ENCODE data around the gene PAPPA2. TPM values are rescaled to one million over a fixed set of nuclear protein-coding genes. Genes with fewer than 3 reads are reported as not detected.

PAPPA2 gene
- total RNA-seq, 4 donors from 2014 or later, result under 0.01 to 1.5 TPM; not detected in 2

- 86 to 88% methylated on average over 2 to 4 of the region's 4 CpGs for WGBS, 2 donors
Measured at GRCh38 chr1:176839216-176839615, 376.2 kb downstream of the PAPPA2 start.

DNA sequence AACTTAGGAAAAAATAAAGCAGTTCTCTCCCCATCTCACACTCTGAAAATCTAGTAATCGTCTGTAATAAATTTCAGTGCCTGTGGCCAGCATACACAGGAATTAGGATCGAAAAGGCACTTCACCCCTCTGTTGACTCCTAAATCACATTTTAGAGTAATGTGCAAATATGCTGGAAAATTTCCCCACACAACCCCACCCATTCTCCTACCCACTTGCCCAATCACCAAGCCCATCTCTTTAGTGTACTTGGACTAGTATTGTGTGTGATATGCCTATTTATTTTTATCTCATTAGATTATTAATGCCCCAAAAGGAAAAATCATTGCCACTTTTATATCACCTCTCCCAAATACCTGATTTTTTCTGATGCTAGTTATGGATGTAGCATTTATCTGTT lies 378.3 kb downstream of the PAPPA2 start:
- TF ChIP-seq CTCF (IDR thresholded peaks at IDR 0.05), result no peak
- TF ChIP-seq POLR2A (IDR thresholded peaks at IDR 0.05), result no peak
- intact Hi-C loops (cut with DNase I), result loop anchor here (10.0 kb wide), 1 partner anchor 276 kb away; no protein-coding TSS in a partner anchor
- WGBS, 2 donors, result 66 to 69% methylated on average over 2 of the region's 2 CpGs
- Histone ChIP-seq H3K27ac (no peak overlapping the region), H3K9me3 (no peaks in the 10 kb centered on the region), H3K4me1 (no peaks in the 10 kb centered on the region), H3K27me3 (no peaks in the 10 kb centered on the region), H3K36me3 (no peaks in the 10 kb centered on the region), H3K4me3 (no peak overlapping the region)
- no peak for DNase-seq

More at GRCh38 chr1:176839216-176839615, 376.2 kb downstream of the PAPPA2 start:
- H3K4me3 ChIP-seq, result no peak overlapping the region
- no peaks in the 10 kb centered on the region for H3K4me1 ChIP-seq
- no peak for DNase-seq
- no peaks in the 10 kb centered on the region for H3K27me3 ChIP-seq
- intact Hi-C loops (cut with DNase I), result no loop called here
- H3K27ac ChIP-seq, result no peak overlapping the region
- no peaks in the 10 kb centered on the region for H3K36me3 ChIP-seq
- no peaks in the 10 kb centered on the region for H3K9me3 ChIP-seq
- no peak for TF ChIP-seq CTCF (IDR thresholded peaks at IDR 0.05)

GRCh38 chr1:176843352-176844297 lies 380.6 kb downstream of the PAPPA2 start:
- H3K36me3 ChIP-seq, result no peaks in the 10 kb centered on the region
- intact Hi-C loops (cut with DNase I), result loop anchor here (10.0 kb wide), 1 partner anchor 279 kb away; no protein-coding TSS in a partner anchor
- H3K9me3 ChIP-seq, result no peaks in the 10 kb centered on the region
- DNase-seq, result no peak
- no peak overlapping the region for H3K27ac ChIP-seq
- TF ChIP-seq POLR2A (IDR thresholded peaks at IDR 0.05), result no peak
- TF ChIP-seq CTCF (IDR thresholded peaks at IDR 0.05), result peak in 4 of 6 experiments; percentile 26 to 41 (median 31)
- H3K4me1 ChIP-seq, result no peaks in the 10 kb centered on the region
- H3K4me3 ChIP-seq, result no peak overlapping the region
- H3K27me3 ChIP-seq, result no peaks in the 10 kb centered on the region
- 23 to 24% methylated on average over 4 of the region's 4 CpGs for WGBS, 2 donors

GRCh38 chr1:176847052-176847451 lies 384.1 kb downstream of the PAPPA2 start:
- Histone ChIP-seq H3K27me3 (no peaks in the 10 kb centered on the region), H3K4me3 (no peak overlapping the region), H3K36me3 (no peaks in the 10 kb centered on the region), H3K27ac (no peak overlapping the region), H3K9me3 (no peaks in the 10 kb centered on the region), H3K4me1 (no peaks in the 10 kb centered on the region)
- intact Hi-C loops (cut with DNase I), result loop anchor here (10.0 kb wide), 1 partner anchor 282 kb away; no protein-coding TSS in a partner anchor
- TF ChIP-seq POLR2A (IDR thresholded peaks at IDR 0.05) (no peak), CTCF (IDR thresholded peaks at IDR 0.05) (no peak)
- 25% methylated on average over 1 of the region's 1 CpG; no CpG with 5 or more reads in 1 of the 2 donors for WGBS, 2 donors
- DNase-seq, result no peak

DNA sequence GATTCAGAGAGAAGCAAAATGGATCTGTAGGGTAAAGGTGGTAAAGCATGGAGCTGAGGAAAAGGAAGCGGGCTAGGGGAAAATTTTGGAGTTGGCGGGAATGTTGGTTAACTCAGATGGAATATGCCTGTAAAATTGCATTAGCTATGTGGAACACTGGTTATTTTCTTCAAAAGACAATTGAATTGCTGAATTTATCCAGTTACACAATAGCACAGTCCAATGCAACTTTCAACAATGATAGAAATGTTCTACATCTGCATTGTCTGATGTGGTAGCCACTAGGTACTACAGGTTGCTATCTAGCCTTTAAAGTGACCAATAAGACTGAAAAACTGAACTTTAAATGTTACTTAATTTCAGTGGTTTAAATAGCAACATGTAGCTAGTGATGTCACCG lies 386.3 kb downstream of the PAPPA2 start:
- H3K27me3 ChIP-seq, result no peaks in the 10 kb centered on the region
- intact Hi-C loops (cut with DNase I), result loop anchor here (10.0 kb wide), 1 partner anchor 284 kb away; no protein-coding TSS in a partner anchor
- no peak for TF ChIP-seq POLR2A (IDR thresholded peaks at IDR 0.05)
- no peak overlapping the region for H3K4me3 ChIP-seq
- no peaks in the 10 kb centered on the region for H3K36me3 ChIP-seq
- no peaks in the 10 kb centered on the region for H3K4me1 ChIP-seq
- WGBS, 2 donors, result 63 to 96% methylated on average over 3 of the region's 3 CpGs
- H3K27ac ChIP-seq, result no peak overlapping the region
- no peak for DNase-seq
- H3K9me3 ChIP-seq, result no peaks in the 10 kb centered on the region
